GM18907 (cell line): ENCODE results near the gene L1CAM.
"Not testable (repeated sequence)": the region's sequence is repeated elsewhere in the genome, so short reads cannot be mapped to it uniquely, and the experiment has no call there.

Source experiments
- ATAC-seq: cut with Tn5 transposase; IDR thresholded peaks from one replicate; pipeline ENCODE4 v1.9.1; 2021; ENCODE audit warnings: mild to moderate bottlenecking, moderate library complexity; ENCODE audit not compliant: unreplicated experiment

Gene L1CAM

GRCh38 chrX:153832728-153833127 is 53.2 kb downstream of the L1CAM start:
- ATAC-seq = no peak

GRCh38 chrX:153831429-153832150 is 54.4 kb downstream of the L1CAM start:
- no peak for ATAC-seq

GRCh38 chrX:153830640-153831428 is 55.1 kb downstream of the L1CAM start:
- no peak for ATAC-seq

GRCh38 chrX:153829799-153830639 is 56.0 kb downstream of the L1CAM start, which contains the start of gene PDZD4:
TSS of gene PDZD4 (minus strand) at chrX:153830544. CDS start at chrX:153830298, 246 bp downstream.
- ATAC-seq = no peak

GRCh38 chrX:153829549-153829798 is 56.5 kb downstream of the L1CAM start:
- ATAC-seq = no peak

GRCh38 chrX:153828723-153829548 is 57.0 kb downstream of the L1CAM start:
- no peak for ATAC-seq

- ATAC-seq = no peak
Observed at GRCh38 chrX:153828308-153828707, 57.7 kb downstream of the L1CAM start.

GRCh38 chrX:153827903-153828302 is 58.1 kb downstream of the L1CAM start:
- no peak for ATAC-seq

GRCh38 chrX:153827016-153827415 is 59.0 kb downstream of the L1CAM start:
- no peak for ATAC-seq

- ATAC-seq = no peak
Observed at GRCh38 chrX:153825042-153825441, 60.9 kb downstream of the L1CAM start.

GRCh38 chrX:153824348-153824747 is 61.6 kb downstream of the L1CAM start:
- ATAC-seq = no peak

- ATAC-seq = no peak
Observed at GRCh38 chrX:153821066-153821465, 64.9 kb downstream of the L1CAM start.

- no peak for ATAC-seq
Observed at GRCh38 chrX:153820601-153821000, 65.4 kb downstream of the L1CAM start.

GRCh38 chrX:153819384-153820040 is 66.5 kb downstream of the L1CAM start:
- no peak for ATAC-seq

- no peak for ATAC-seq
Observed at GRCh38 chrX:153818571-153819383, 67.2 kb downstream of the L1CAM start.

- ATAC-seq = not testable (repeated sequence)
Observed at GRCh38 chrX:153818064-153818463, 67.9 kb downstream of the L1CAM start.

- ATAC-seq = no peak
Observed at GRCh38 chrX:153816831-153817690, 68.9 kb downstream of the L1CAM start.

GRCh38 chrX:153814591-153815315 is 71.2 kb downstream of the L1CAM start:
- ATAC-seq = no peak
